Endothelial cell of hepatic sinusoid (primary cell): Measurements from ENCODE around the gene PODNL1.
"Not testable (repeated sequence)": the region's sequence is repeated elsewhere in the genome, so short reads cannot be mapped to it uniquely, and the experiment has no call there.

Experiments used
- in situ Hi-C: cut with HindIII; loops from 2 replicates; pipeline ENCODE4 v1.10.0; 2017; ENCODE audit warnings: low sequenced_read_pairs

PODNL1 gene

DNA sequence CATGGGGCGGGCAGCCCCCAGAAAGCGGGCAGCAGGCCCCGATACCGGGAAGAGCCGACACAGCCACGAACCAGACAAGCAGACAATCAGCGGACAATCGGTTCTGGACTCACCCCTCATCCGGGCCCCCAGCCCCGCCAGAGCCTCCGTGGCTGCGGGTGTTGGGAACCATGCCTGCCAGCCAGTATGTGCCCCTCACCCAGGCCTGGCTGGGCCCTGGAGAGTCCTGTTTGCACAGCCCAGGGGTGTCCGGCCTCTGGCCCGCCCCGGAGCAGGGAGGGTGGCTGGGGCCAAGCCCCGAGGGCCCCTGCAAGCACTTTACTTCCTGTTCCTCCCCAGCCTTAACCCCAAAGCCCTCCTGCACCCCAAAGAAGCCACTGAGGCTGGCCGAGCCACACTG, 7.8 kb downstream of the PODNL1 start:
- in situ Hi-C loops = no loop called here

DNA sequence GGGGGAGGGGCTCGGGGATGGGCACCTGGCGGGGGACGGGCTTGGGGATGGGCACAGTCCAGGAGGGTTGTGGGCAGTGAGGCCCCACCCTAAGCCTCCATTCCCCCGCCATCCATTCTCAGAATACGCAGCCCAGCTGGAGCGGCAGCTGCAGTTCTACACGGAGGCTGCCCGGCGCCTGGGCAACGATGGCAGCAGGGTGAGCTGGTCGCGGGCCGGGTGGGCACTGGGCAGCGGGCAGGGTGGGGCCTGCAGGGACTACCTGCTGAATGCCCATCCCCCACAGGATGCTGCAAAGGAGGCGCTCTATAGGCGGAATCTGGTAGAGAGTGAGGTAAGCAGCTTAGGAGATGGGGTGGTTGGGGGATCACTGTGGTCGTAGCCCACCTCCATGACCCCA, 8.3 kb downstream of the PODNL1 start:
- in situ Hi-C loops = loop anchor here (5.0 kb wide), 1 partner anchor 43 kb away; no protein-coding TSS in a partner anchor

GRCh38 chr19:13929340-13929739, 8.9 kb downstream of the PODNL1 start:
- in situ Hi-C loops = loop anchor here (5.0 kb wide), 1 partner anchor 42 kb away; no protein-coding TSS in a partner anchor

- in situ Hi-C loops = loop anchor here (5.0 kb wide), 1 partner anchor 39 kb away; no protein-coding TSS in a partner anchor
Observed at GRCh38 chr19:13926715-13927114, 11.5 kb downstream of the PODNL1 start.

DNA sequence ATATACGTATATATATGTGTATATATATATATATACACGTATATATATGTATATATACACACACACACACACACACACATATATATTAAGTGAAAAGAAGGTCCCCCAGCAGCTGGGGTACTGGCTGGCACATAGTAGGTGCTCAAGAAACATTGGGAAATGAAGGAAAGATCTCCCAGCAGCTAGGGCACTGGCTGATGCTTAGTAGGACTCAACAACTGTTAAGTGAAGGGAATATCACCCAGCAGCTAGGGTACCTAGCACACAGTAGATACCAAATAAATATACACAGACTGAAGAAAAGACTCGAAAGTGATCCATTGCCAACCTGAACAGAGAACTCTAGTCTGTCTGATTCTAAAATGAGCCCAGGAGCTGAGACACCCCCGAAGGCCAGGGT, 12.2 kb downstream of the PODNL1 start:
- in situ Hi-C loops = loop anchor here (5.0 kb wide), 1 partner anchor 39 kb away; no protein-coding TSS in a partner anchor

- in situ Hi-C loops = no loop called here
Observed at GRCh38 chr19:13923194-13923987, 14.8 kb downstream of the PODNL1 start.

GRCh38 chr19:13922118-13922517, 16.1 kb downstream of the PODNL1 start:
- in situ Hi-C loops = not testable (repeated sequence)

DNA sequence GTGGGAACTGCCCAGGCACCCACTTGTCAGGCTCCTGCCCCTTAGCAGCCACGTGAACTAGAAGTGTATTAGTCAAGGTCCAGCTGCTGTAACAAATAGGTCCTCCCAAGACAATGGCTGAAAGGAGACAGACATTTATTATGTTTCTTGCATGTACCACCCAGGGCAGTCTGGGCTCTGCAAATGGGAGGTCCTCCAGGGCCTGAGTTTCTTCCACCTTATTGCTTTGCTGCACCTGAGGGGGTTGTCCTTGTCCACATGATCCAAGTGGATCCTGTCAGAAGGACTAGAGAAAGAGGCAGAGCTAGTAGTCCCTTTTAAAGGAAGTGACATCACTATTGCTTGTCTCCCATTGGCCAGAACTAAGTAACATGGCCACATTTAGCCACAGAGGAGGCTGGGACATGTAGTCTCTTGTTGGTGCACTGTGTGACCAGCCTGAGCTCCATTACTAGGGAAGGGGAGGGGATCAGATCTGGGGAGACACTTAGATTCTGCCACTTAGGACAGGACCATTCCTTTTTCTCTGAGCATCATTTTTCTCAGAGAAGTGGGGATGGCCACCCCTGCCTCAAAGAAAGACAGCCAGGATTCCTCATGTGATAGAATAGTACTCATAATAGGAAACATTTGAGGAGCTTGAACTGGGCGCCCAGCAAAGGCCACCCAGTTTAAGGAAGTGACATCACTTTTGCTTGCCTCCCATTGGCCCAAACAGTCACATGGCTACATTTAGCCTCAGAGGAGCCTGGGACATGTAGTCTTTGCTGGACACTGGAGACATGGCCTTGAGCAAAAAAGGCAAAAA, 17.1 kb downstream of the PODNL1 start:
- in situ Hi-C loops = no loop called here

- in situ Hi-C loops = no loop called here
Observed at GRCh38 chr19:13920524-13920923, 17.7 kb downstream of the PODNL1 start.

DNA sequence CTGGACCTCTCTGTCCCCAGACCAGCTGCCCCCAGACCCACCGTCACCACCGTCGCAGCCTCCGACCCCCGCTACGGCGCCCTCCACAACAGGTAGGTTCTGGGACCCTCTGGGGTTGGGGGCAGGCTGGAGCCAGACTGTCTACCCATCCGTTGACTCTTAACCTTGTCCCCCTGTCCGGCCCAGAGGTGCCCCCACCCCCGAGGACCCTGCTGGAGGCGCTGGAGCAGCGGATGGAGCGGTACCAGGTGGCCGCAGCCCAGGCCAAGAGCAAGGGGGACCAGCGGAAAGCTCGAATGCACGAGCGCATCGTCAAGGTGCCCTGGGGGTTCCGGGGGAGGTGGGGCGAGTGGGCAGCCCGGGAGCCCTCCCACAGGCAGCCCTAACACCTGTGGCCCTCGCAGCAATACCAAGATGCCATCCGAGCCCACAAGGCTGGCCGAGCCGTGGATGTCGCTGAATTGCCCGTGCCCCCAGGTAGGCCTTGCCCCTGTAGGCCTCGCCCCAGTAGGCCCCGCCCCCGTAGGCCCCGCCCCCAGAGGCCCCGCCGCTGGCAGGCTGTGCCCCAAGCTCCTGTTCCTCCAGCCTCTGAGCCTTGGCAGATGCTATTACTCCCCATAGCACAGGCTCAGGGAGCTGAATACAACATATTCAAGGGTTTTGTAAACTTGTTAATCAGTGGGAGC, 19.3 kb downstream of the PODNL1 start:
- in situ Hi-C loops = no loop called here

- in situ Hi-C loops = no loop called here
Observed at GRCh38 chr19:13917888-13918406, 20.3 kb downstream of the PODNL1 start.

DNA sequence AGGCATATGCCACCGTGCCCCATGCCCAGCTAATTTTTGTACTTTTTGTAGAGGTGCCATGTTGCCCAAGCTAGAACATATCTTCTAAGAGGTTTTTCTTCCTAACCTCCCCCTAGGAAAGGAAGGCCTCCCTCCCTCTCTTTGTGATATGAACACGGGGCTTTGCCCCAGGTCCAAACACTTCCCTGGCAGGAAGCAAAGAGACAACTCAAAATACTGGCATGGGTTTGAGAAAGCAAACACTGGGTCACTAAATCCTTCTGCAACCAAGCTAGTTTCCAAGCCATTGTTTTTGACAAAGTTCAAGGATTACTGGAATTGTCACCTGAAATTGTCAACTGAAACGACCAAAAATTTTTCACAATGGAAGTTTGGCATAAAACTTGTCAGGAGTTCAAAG, 23.4 kb downstream of the PODNL1 start:
- in situ Hi-C loops = no loop called here

DNA sequence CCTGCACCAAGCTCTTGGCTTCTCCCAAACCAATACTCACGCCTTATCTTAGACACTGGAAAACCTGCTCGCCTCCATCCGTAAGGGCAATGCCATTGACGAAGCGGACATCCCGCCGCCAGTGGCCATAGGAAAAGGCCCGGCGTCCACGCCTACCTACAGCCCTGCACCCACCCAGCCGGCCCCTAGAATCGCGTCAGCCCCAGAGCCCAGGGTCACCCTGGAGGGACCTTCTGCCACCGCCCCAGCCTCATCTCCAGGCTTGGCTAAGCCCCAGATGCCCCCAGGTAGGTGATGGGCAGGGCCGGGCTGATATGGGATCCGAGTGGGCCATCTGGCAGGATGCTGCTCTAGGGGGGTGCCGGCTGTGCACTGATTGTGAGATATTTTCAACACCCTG, 24.9 kb downstream of the PODNL1 start:
- in situ Hi-C loops = no loop called here

GRCh38 chr19:13909430-13909829, 28.8 kb downstream of the PODNL1 start:
- in situ Hi-C loops = no loop called here

DNA sequence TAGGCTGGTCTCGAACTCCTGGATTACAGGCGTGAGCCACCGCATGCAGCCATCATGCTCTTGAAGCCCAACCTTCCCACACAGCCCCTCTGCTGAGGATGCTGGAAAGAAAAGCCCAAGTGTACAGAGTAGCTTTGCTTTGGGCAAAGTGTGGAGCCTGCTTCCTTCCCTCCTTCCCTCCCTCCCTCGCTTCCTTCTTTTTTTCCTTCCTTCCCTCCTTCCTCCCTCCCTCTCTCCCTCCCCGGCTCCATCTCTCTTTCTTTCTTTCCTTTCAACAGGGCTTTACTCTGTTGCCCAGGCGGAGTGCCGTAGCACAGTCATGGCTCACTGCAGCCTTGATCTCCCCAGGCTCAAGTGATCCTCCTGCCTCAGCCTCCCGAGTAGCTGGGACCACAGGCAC, 29.5 kb downstream of the PODNL1 start:
- in situ Hi-C loops = no loop called here

DNA sequence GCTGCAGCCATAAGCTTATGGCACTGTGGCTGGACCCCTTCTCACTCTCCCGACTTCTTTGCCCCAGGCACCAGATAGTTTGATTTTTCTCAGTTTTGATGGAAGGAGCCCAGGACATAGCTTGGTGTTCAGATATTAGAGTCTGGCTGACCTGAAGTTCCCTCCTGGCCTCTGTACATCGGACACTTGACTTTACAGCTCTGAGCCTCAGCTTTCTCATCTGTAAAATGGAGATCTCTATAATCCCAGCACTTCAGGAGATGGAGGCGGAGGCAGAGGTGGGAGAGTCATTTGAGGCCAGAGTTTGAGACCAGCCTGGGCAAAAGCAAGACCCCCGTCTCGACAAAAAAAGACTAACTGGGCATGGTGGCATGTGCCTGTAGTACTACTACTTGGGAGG, 31.3 kb downstream of the PODNL1 start:
- in situ Hi-C loops = no loop called here

- in situ Hi-C loops = no loop called here
Observed at GRCh38 chr19:13906521-13906904, 31.7 kb downstream of the PODNL1 start.

- in situ Hi-C loops = no loop called here
Observed at GRCh38 chr19:13905634-13906520, 32.3 kb downstream of the PODNL1 start, which contains the start of the genes BRME1 and CC2D1A. Gene BRME1, minus strand, starts transcription at chr19:13906117. Its CDS starts 1,225 bp downstream, at chr19:13904892. Gene CC2D1A, plus strand, starts transcription at chr19:13906201. Its CDS starts 241 bp downstream, at chr19:13906442.

DNA sequence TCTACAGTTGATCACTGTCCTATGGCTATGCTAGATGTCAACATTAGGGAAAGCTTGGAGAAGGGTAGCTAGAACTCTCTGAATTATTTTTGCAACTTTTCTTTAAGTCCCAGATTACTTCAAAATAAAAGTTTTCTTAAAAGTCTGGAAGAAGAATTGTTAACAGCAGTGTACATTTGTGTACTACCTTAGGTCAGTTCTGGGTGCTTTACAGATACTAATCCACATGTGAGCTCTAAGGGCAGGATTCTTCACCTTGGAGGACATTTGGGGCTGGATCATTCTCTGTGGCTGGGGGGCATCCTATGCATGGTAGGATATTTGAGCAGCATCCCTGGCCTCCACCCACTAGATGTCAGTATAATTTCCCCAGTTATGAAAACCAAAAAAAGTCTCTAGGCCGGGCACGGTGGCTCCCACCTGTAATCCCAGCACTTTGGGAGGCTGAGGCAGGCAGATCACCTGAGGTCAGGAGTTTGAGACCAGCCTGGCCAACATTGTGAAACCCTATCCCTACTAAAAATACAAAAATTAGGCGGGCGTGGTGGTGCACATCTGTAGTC, 35.1 kb downstream of the PODNL1 start:
- in situ Hi-C loops = no loop called here
